ENCODE measurements around the gene DCC. TPM values are rescaled to one million over a fixed set of nuclear protein-coding genes. Genes with fewer than 3 reads are reported as not detected.

Gene DCC
- total RNA-seq, 2 experiments from 2014 or later: not detected

DNA sequence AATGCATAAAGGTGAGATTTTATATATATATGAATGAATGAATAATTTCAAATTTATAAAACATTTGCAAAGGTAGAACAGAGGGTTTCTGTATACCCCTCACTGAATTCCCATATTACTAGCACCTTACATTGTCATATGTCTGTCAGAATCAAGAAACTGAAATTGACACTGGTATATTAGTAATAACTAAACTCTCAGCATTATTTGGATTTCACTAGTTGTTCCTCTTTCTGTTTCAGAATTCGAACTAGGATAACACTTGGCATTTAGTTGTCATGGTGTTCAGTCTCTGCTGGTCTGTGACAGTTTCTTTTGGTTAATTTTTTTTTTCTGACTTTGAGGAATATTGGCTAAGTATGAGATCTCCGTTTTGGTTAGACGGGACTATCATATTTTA lies 275.9 kb downstream of the DCC start:
- Mint-ChIP-seq H3K9me3 (no peaks in the 10 kb centered on the region), H3K4me1 (ENCODE audit: low read depth) (no peaks in the 10 kb centered on the region), H3K27me3 (no peaks in the 10 kb centered on the region), H3K27ac (no peak overlapping the region), H3K4me3 (no peak overlapping the region), H3K36me3 (ENCODE audit: low read depth) (no peaks in the 10 kb centered on the region)
- TF ChIP-seq, protein P1, sequence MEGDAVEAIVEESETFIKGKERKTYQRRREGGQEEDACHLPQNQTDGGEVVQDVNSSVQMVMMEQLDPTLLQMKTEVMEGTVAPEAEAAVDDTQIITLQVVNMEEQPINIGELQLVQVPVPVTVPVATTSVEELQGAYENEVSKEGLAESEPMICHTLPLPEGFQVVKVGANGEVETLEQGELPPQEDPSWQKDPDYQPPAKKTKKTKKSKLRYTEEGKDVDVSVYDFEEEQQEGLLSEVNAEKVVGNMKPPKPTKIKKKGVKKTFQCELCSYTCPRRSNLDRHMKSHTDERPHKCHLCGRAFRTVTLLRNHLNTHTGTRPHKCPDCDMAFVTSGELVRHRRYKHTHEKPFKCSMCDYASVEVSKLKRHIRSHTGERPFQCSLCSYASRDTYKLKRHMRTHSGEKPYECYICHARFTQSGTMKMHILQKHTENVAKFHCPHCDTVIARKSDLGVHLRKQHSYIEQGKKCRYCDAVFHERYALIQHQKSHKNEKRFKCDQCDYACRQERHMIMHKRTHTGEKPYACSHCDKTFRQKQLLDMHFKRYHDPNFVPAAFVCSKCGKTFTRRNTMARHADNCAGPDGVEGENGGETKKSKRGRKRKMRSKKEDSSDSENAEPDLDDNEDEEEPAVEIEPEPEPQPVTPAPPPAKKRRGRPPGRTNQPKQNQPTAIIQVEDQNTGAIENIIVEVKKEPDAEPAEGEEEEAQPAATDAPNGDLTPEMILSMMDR (IDR thresholded peaks at IDR 0.05): no peak
- POLR2A ChIA-PET: no interaction called here
- Histone ChIP-seq H3K4me1 (ENCODE audit: insufficient read depth, low read length) (no peaks in the 10 kb centered on the region), H3K9me3 (ENCODE audit: control insufficient read depth in 1 of 2, insufficient read depth in 1 of 2, low read length in 2 of 2) (peaks cover 0 to 3% of the 10 kb centered on the region in 2 experiments), H3K4me3 (ENCODE audit: low read length) (no peak overlapping the region), H3K36me3 (ENCODE audit: insufficient read depth, low read length) (no peaks in the 10 kb centered on the region), H3K27me3 (ENCODE audit: control insufficient read depth in 1 of 2, insufficient read depth in 2 of 2, low read length in 2 of 2) (no peaks in the 10 kb centered on the region), H3K27ac (ENCODE audit: low read depth in 1 of 2, low read length in 2 of 2) (no peak overlapping the region)
- DNase-seq: no peak
- intact Hi-C loops (cut with DNase I, micrococcal nuclease): no loop called here
- ATAC-seq (ENCODE audit: poor library complexity): no peak
- CTCF ChIA-PET: no interaction called here

DNA sequence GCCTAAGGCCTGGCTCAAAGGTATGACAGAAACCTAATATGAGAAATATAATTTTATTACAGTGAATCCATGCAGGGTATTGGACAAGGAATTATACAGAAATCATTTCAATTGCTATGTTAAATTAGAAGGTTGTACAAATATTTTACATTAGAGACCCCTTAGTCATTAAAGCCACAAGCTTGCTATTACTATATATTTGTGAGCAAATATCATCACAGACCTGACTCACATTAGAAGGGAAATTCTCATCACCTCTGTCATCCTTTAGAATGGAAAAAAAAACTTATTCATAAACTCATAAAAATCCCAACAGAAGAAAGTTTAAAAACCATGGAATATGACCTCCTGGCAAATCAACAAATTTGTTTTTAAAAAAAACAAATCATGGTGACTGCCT lies 277.9 kb downstream of the DCC start:
- no peaks in the 10 kb centered on the region for H3K27me3 ChIP-seq (ENCODE audit: control insufficient read depth in 1 of 2, insufficient read depth in 2 of 2, low read length in 2 of 2)
- no peak overlapping the region for H3K4me3 ChIP-seq (ENCODE audit: low read length)
- TF ChIP-seq, protein P1 (IDR thresholded peaks at IDR 0.05): no peak
- intact Hi-C loops (cut with DNase I, micrococcal nuclease): no loop called here
- H3K27ac Mint-ChIP-seq: no peak overlapping the region
- peaks cover 0 to 3% of the 10 kb centered on the region in 2 experiments for H3K9me3 ChIP-seq (ENCODE audit: control insufficient read depth in 1 of 2, insufficient read depth in 1 of 2, low read length in 2 of 2)
- no peaks in the 10 kb centered on the region for H3K36me3 ChIP-seq (ENCODE audit: insufficient read depth, low read length)
- H3K9me3 Mint-ChIP-seq: no peaks in the 10 kb centered on the region
- no peaks in the 10 kb centered on the region for H3K36me3 Mint-ChIP-seq (ENCODE audit: low read depth)
- no peak overlapping the region for H3K27ac ChIP-seq (ENCODE audit: low read depth in 1 of 2, low read length in 2 of 2)
- no peaks in the 10 kb centered on the region for H3K27me3 Mint-ChIP-seq
- no peak for ATAC-seq (ENCODE audit: poor library complexity)
- no peak overlapping the region for H3K4me3 Mint-ChIP-seq
- ChIA-PET POLR2A (no interaction called here), CTCF (no interaction called here)
- H3K4me1 Mint-ChIP-seq (ENCODE audit: low read depth): no peaks in the 10 kb centered on the region
- H3K4me1 ChIP-seq (ENCODE audit: insufficient read depth, low read length): no peaks in the 10 kb centered on the region
- no peak for DNase-seq

DNA sequence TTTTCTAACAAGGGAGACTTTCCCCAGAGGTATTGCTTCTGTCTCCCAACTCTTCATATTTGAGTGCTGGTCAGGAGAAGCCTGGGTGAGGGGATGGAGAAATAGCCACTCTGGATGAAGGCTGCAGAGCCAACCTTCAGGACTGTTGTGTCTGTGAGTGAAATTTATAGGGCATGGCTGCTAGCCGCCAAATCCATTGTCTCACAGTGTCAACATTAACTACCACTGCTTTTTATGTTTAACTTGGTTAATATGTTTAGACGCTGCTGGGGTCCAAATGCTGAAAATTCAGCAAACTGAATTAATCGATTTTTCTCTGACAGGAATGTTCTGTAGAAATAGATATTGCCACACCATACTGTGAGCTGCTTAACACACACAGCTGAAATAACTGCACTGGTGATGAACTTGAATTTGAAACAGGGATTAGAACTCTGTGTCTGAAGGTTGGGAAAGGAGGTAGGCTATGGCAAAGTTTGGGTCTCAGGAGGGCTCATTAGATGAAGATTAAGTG lies 281.0 kb downstream of the DCC start:
- ChIA-PET CTCF (no interaction called here), POLR2A (no interaction called here)
- no peaks in the 10 kb centered on the region for H3K4me1 ChIP-seq (ENCODE audit: insufficient read depth, low read length)
- TF ChIP-seq, protein P1 (IDR thresholded peaks at IDR 0.05): no peak
- H3K27ac ChIP-seq (ENCODE audit: low read depth in 1 of 2, low read length in 2 of 2): no peak overlapping the region
- no peak overlapping the region for H3K4me3 ChIP-seq (ENCODE audit: low read length)
- Mint-ChIP-seq H3K4me3 (no peak overlapping the region), H3K9me3 (no peaks in the 10 kb centered on the region), H3K27me3 (no peaks in the 10 kb centered on the region), H3K27ac (no peak overlapping the region), H3K4me1 (ENCODE audit: low read depth) (no peaks in the 10 kb centered on the region), H3K36me3 (ENCODE audit: low read depth) (no peaks in the 10 kb centered on the region)
- no peaks in the 10 kb centered on the region for H3K27me3 ChIP-seq (ENCODE audit: control insufficient read depth in 1 of 2, insufficient read depth in 2 of 2, low read length in 2 of 2)
- ATAC-seq (ENCODE audit: poor library complexity): no peak
- no peak for DNase-seq
- intact Hi-C loops (cut with DNase I, micrococcal nuclease): no loop called here
- H3K36me3 ChIP-seq (ENCODE audit: insufficient read depth, low read length): no peaks in the 10 kb centered on the region
- H3K9me3 ChIP-seq (ENCODE audit: control insufficient read depth in 1 of 2, insufficient read depth in 1 of 2, low read length in 2 of 2): no peaks in the 10 kb centered on the region
